LHCN-M2 (cell line): ENCODE data around the gene CD79B. TPM values are rescaled to one million over a fixed set of nuclear protein-coding genes. Genes with fewer than 3 reads are reported as not detected.
A peak's percentile ranks its signal among the peaks of the same experiment; 100 is the strongest.
"Not testable (repeated sequence)": the region's sequence is repeated elsewhere in the genome, so short reads cannot be mapped to it uniquely, and the experiment has no call there.

Experiments used
- DNase-seq: peaks from one replicate; pipeline ENCODE4 v3.0.0-alpha.2; 2012; ENCODE audit warnings: low read depth
- total RNA-seq: library from RNA; depleted of rRNA; stranded (reverse); fragments of >200 nt; gene quantifications from 2 replicates; pipeline ENCODE4 v1.2.3, GENCODE V29; 2014

Gene CD79B
- total RNA-seq, 1 experiment from 2014 or later, result not detected

- no peak for DNase-seq
Measured at GRCh38 chr17:63933598-63933997, 1.5 kb upstream of the CD79B start.

GRCh38 chr17:63932721-63933120 lies 590 bp upstream of the CD79B start:
- DNase-seq, result no peak

DNA sequence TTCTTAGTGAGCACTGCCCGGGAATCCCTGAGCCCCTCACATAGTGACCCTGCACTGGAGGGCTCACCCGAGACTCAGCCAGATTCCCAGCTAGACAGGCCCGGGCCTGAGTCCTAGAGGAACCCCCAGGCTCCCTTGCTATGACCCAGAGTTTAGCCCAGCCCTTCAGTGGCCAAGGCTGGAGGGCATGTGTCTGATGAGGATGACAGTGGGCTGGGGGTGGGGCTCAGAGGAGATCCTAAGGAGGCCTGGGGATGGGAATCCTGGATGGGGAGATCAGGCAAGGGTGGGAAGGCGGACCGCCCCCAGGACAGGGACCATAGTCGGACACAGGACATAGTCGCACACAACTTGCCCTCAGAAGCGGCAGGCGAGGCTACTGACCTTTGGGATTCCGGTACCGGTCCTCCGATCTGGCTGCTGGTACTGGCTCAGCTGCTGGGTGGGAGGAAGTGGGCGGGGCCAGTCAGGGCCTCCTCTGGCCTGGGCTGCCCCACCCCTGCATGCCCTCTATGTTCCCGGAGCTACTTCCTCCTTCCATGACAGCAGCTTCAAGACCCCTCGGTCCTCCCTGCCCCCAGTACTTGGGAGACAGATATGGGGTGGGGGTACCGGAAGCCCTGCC lies 1.1 kb downstream of the CD79B start:
- no peak for DNase-seq

GRCh38 chr17:63929860-63930766 lies 2.0 kb downstream of the CD79B start:
- DNase-seq, result no peak

DNA sequence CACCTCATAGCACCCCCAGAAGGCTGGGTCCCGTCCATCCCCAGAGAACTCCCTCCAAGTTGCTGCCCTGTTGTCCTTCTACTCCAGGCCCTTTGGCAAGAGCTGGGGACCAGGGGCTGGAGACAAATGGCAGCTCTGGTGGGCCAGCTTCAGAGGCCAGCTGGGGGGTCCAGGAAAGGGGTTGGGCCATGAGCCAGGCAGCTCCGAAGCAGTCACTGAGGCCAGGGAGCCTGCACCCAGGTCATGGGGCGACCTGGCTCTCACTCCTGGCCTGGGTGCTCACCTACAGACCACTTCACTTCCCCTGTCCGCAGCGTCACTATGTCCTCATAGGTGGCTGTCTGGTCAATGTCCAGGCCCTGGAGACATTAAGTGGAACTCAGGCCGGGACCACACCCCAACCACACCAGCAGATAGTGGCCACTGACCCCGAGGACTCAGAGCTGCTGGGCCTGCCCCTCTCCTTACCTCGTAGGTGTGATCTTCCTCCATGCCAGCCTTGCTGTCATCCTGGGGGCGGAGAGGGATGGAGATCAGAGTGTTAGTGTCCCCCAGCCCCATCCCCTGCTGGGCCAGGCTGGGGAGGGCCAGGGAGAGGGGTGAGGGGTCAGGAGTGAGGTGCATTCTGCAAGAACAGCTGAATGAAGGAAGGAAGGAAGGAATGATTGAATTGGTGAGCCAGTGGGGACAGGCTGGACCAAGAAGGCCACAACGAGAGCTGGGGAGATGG lies 3.0 kb downstream of the CD79B start:
- DNase-seq, result no peak

DNA sequence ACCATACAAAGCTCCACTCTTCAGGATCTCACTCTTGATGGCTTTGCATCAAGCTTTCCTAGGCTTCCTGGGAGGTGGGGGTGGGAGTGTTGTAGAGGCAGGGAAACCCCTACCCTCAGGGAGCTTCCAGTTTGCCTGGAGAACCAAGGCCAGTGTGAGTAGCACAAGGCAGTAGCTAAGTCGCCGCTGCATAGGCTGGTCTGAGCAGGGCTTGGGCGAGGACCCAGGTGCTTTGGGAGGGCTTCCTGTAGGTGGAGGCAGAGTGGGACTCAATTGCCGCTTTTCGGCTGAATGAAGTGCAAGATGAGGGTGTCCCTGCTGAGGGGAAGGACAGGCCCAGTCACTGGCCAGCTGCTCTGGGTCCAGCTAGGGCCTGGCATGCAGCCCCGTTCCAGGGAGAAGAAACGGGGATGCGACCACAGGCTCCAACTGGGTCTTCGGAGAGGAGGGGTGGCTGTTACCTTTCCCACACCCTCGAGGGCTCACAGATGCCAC lies 3.9 kb downstream of the CD79B start:
- no peak for DNase-seq

- no peak for DNase-seq
Measured at GRCh38 chr17:63927464-63928171, 4.5 kb downstream of the CD79B start.

DNA sequence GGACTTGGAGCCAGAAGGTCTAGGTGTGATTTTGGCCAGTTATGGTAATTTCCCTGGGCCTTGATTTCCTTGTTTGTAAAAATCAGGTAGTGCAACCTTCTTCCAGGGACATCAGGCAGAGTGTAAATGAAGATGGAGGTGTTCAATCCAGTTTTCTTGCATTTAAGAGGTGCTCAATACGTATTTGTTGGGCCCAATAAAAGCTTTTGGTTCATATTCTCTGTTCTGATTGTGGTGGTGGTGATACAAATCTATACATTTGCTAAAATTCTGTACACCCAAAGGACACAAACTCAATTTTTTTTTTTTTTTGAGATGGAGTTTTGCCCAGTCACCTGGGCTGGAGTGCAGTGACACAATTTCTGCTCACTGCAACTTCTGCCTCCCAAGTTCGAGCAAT lies 6.0 kb downstream of the CD79B start:
- no peak for DNase-seq

DNA sequence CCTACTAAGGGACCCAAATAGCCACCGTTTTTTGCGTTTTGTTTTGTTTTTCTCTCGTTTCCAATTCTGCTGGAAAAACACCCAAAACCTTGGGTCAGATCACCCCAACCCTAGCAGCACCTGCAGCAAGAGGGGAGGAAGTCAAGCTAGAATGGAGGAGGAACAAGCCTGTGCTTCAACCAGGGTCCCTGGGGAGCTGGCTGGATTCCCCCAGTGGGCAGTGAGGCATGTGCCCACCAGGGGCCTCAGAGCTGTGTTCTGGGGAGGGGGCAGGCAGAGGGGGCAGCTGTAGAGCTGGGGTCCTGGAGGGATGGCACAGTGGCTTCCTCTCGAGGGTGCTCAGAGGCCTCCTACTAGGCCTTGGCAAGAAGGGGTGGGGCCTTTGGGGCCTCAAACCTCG lies 6.5 kb downstream of the CD79B start:
- DNase-seq, result no peak

- DNase-seq, result not testable (repeated sequence)
Measured at GRCh38 chr17:63922402-63922801, 9.7 kb downstream of the CD79B start.

DNA sequence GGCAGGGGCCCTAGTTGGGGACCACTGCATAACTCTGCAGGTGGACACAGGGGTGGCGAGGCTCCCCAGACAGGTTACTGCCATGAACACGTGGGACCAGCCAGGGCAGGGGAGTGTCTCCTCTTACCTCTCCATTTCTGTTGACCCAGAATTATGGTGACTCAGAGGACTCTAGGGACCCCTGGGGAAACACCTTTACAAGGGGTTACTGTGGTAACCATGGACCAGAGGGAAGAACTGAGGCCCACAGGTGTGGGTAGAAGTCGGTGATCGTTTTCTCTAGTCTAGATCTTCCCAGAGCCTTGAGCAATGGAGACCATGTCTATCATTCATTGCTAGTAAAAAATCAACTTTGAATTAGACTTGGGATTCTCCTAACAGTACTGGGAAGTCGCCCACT lies 11.4 kb downstream of the CD79B start:
- not testable (repeated sequence) for DNase-seq

GRCh38 chr17:63920050-63920449 lies 12.1 kb downstream of the CD79B start:
- DNase-seq, result not testable (repeated sequence)

- peak; percentile 61 for DNase-seq
Measured at GRCh38 chr17:63919311-63919723, 12.8 kb downstream of the CD79B start.

GRCh38 chr17:63918789-63919305 lies 13.3 kb downstream of the CD79B start, which contains the start of gene GH1:
GH1 (minus strand) TSS chr17:63918839; CDS start chr17:63918776, 63 bp downstream.
- not testable (repeated sequence) for DNase-seq

DNA sequence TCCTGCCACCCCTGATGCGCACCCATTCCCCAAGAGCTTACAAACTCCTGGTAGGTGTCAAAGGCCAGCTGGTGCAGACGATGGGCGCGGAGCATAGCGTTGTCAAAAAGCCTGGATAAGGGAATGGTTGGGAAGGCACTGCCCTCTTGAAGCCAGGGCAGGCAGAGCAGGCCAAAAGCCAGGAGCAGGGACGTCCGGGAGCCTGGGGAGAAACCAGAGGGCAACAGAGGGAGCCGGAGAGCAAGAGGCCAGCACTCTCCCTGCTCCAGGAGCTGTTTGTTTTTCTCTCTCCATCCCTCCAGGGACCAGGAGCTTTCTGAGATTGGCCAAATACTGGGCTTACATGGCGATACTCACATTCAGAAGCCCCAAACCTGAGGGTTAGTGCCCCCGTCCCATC lies 13.8 kb downstream of the CD79B start:
- DNase-seq, result peak; percentile 11

DNA sequence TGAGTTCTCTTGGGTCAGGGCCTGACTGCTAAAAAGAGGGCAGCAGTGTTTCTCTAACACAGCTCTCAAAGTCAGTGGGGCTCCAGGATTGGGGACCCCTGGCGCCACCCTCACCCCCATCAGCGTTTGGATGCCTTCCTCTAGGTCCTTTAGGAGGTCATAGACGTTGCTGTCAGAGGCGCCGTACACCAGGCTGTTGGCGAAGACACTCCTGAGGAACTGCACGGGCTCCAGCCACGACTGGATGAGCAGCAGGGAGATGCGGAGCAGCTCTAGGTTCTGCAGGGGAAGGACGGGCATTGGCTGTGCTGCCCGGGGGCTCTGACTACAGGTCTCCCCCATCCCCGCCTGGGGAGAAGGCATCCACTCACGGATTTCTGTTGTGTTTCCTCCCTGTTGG lies 14.5 kb downstream of the CD79B start:
- DNase-seq, result no peak

- DNase-seq, result not testable (repeated sequence)
Measured at GRCh38 chr17:63917206-63917605, 14.9 kb downstream of the CD79B start.

GRCh38 chr17:63916566-63917185 lies 15.5 kb downstream of the CD79B start:
- no peak for DNase-seq

DNA sequence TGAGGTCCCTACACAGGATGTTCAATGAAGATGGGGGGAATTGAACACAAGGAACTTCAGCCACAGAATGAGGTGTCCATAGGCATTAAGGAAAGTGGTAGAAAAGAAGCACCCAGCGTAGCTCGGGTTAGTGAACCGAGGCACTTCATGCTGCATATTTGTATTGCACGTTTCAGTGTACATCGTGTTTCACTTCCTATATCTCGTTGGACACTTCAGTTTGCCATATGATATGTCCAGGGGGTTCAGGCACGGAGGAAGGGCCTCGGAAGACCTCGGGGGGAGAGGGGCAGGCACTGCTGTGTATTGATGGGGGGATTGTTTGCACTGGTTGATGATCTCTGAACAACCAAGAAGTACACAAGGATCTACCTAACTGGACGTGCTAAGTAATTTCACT lies 16.4 kb downstream of the CD79B start:
- DNase-seq, result not testable (repeated sequence)

DNA sequence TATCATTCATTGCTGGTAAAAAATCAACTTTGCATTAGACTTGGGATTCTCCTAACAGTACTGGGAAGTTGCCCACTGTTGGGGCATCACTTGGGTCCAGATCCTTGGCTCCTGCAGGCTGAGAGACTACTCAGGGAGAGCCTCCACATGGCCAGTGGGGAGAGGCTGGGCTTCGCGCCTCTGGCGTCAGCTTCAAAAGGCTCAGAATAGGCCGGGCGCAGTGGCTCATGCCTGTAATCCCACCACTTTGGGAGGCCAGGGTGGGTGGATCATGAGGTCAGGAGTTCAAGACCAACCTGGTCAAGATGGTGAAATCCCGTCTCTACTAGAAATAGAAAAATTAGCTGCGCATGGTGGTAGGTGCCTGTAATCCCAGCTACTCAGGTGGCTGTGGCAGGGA lies 17.7 kb downstream of the CD79B start:
- DNase-seq, result no peak
